ENCODE data around the gene SPEF1. TPM values are rescaled to one million over a fixed set of nuclear protein-coding genes. Genes with fewer than 3 reads are reported as not detected.

SPEF1 gene
- total and polyA plus RNA-seq, 2 experiments from 2014 or later, result 0.63 TPM; not detected in 1

DNA sequence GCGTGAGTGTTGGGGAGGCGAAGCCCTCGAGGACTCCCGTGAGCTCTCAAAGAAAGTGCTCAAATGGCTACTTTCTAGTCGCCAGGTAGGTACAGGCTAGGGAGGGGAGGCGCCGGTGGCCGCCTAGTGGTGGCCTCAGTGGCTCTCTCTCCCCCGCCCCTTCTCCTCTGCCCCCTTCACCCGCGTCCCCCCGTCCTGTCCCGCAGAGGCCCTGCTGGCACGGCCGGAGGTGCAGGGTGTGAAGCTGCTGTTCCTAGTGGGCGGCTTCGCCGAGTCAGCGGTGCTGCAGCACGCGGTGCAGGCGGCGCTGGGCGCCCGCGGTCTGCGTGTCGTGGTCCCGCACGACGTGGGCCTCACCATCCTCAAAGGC is 30.0 kb downstream of the SPEF1 start:
- Histone ChIP-seq H3K79me2 (no peaks in the 10 kb centered on the region), H3K9me2 (replicated peaks; ENCODE audit: insufficient read depth) (no peaks in the 10 kb centered on the region), H3K27me3 (peaks cover 52% of the 10 kb centered on the region), H3K9me3 (ENCODE audit: low read depth) (no peaks in the 10 kb centered on the region), H3K4me3 (no peak overlapping the region), H3K27ac (no peak overlapping the region), H4K20me1 (ENCODE audit: insufficient read depth, poor library complexity, severe bottlenecking) (no peaks in the 10 kb centered on the region), H3K4me2 (peak overlapping the region; percentile 90), H3K4me1 (ENCODE audit: insufficient read depth) (peaks cover 12% of the 10 kb centered on the region), H3K36me3 (replicated peaks; ENCODE audit: insufficient read depth, low read depth) (no peaks in the 10 kb centered on the region), H2AFZ (peak overlapping the region; percentile 56)
- TF ChIP-seq, protein P1, sequence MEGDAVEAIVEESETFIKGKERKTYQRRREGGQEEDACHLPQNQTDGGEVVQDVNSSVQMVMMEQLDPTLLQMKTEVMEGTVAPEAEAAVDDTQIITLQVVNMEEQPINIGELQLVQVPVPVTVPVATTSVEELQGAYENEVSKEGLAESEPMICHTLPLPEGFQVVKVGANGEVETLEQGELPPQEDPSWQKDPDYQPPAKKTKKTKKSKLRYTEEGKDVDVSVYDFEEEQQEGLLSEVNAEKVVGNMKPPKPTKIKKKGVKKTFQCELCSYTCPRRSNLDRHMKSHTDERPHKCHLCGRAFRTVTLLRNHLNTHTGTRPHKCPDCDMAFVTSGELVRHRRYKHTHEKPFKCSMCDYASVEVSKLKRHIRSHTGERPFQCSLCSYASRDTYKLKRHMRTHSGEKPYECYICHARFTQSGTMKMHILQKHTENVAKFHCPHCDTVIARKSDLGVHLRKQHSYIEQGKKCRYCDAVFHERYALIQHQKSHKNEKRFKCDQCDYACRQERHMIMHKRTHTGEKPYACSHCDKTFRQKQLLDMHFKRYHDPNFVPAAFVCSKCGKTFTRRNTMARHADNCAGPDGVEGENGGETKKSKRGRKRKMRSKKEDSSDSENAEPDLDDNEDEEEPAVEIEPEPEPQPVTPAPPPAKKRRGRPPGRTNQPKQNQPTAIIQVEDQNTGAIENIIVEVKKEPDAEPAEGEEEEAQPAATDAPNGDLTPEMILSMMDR (IDR thresholded peaks at IDR 0.05; ENCODE audit: poor library complexity), result no peak
- peak; percentile 11 for TF ChIP-seq EZH2 (IDR thresholded peaks at IDR 0.05; ENCODE audit: borderline replicate concordance)
- 30% methylated on average over 27 of the region's 31 CpGs for WGBS (ENCODE audit: low lambda C conversion rate, missing lambda C conversion rate)
- DNase-seq (ENCODE audit: low spot score), result no peak

- peaks cover 60% of the 10 kb centered on the region for H3K27me3 ChIP-seq
- TF ChIP-seq, protein P1 (IDR thresholded peaks at IDR 0.05; ENCODE audit: poor library complexity), result peak; percentile 69
- no peak for TF ChIP-seq EZH2 (IDR thresholded peaks at IDR 0.05; ENCODE audit: borderline replicate concordance)
- H3K27ac ChIP-seq, result no peak overlapping the region
- WGBS (ENCODE audit: low lambda C conversion rate, missing lambda C conversion rate), result 17% methylated on average over 58 of the region's 72 CpGs
- H3K9me3 ChIP-seq (ENCODE audit: low read depth), result no peaks in the 10 kb centered on the region
- no peaks in the 10 kb centered on the region for H3K36me3 ChIP-seq (replicated peaks; ENCODE audit: insufficient read depth, low read depth)
- no peaks in the 10 kb centered on the region for H3K79me2 ChIP-seq
- peak; percentile 64 for DNase-seq (ENCODE audit: low spot score)
- H3K4me1 ChIP-seq (ENCODE audit: insufficient read depth), result peaks cover 12% of the 10 kb centered on the region
- peak overlapping the region; percentile 71 for H3K4me2 ChIP-seq
- no peak overlapping the region for H2AFZ ChIP-seq
- no peaks in the 10 kb centered on the region for H3K9me2 ChIP-seq (replicated peaks; ENCODE audit: insufficient read depth)
- no peaks in the 10 kb centered on the region for H4K20me1 ChIP-seq (ENCODE audit: insufficient read depth, poor library complexity, severe bottlenecking)
- H3K4me3 ChIP-seq, result no peak overlapping the region
Measured at GRCh38 chr20:3749689-3750531, 31.3 kb downstream of the SPEF1 start.

- Histone ChIP-seq H3K4me1 (ENCODE audit: insufficient read depth) (peaks cover 12% of the 10 kb centered on the region), H3K79me2 (no peaks in the 10 kb centered on the region), H3K4me3 (no peak overlapping the region), H3K36me3 (replicated peaks; ENCODE audit: insufficient read depth, low read depth) (no peaks in the 10 kb centered on the region), H4K20me1 (ENCODE audit: insufficient read depth, poor library complexity, severe bottlenecking) (no peaks in the 10 kb centered on the region), H3K4me2 (peak overlapping the region; percentile 71), H2AFZ (no peak overlapping the region), H3K27me3 (peaks cover 67% of the 10 kb centered on the region), H3K9me3 (ENCODE audit: low read depth) (no peaks in the 10 kb centered on the region), H3K27ac (no peak overlapping the region), H3K9me2 (replicated peaks; ENCODE audit: insufficient read depth) (no peaks in the 10 kb centered on the region)
- no peak for DNase-seq (ENCODE audit: low spot score)
- WGBS (ENCODE audit: low lambda C conversion rate, missing lambda C conversion rate), result 80% methylated on average over 21 of the region's 24 CpGs
- TF ChIP-seq EZH2 (IDR thresholded peaks at IDR 0.05; ENCODE audit: borderline replicate concordance) (no peak), EZH2phosphoT487 (IDR thresholded peaks at IDR 0.05; ENCODE audit: low read depth, severe bottlenecking, unreplicated experiment) (no peak)
- TF ChIP-seq, protein P1 (IDR thresholded peaks at IDR 0.05; ENCODE audit: poor library complexity), result no peak
Measured at GRCh38 chr20:3749087-3749688, 32.1 kb downstream of the SPEF1 start.
